Right lung (tissue), 10 donors: Measurements from ENCODE around the gene ZNF595. TPM values are rescaled to one million over a fixed set of nuclear protein-coding genes. Genes with fewer than 3 reads are reported as not detected.
"Not testable (repeated sequence)": the region's sequence is repeated elsewhere in the genome, so short reads cannot be mapped to it uniquely, and the experiment has no call there.

Experiments used
- DNase-seq, 2 donors: peaks; one replicate each; pipeline ENCODE4 v3.0.0-alpha.2; 2013
- long read RNA-seq, 8 donors: transcript quantifications; one replicate each; lab custom pipeline, GENCODE V29; 2026
- polyA plus RNA-seq, 5 donors: library from polyadenylated mRNA; unstranded; fragments of 120-200 nt; gene quantifications; one replicate each; pipeline versions ENCODE4 v1.2.1 to v1.2.3, GENCODE V29; 2013; ENCODE audit warnings: inconsistent platforms in 1 of 5, low replicate concordance in 1 of 5; ENCODE audit not compliant: insufficient read length in 5 of 5, insufficient read depth in 1 of 5

Gene ZNF595
- 10 to 100 TPM; 13.9 to 22.7 (median 18.2) TPM for polyA plus RNA-seq
- long read RNA-seq, donor 1, transcript ZNF595-202 (4 exons, 1,072 nt): minor isoform, 5 of 26 reads
- long read RNA-seq, donor 1, transcript ZNF595-205 (4 exons, 2,911 nt): minor isoform, 6 of 26 reads
- long read RNA-seq, donor 1, transcript ZNF595-201 (3 exons, 747 nt): major isoform, 14 of 26 reads
- long read RNA-seq, donor 1, partial matches to known transcripts: 0 of 26 reads
- long read RNA-seq, donor 1, other reads (novel, unspliced or antisense): 0 of 26 reads
- long read RNA-seq, donor 2, partial matches to known transcripts: 0 of 3 reads
- long read RNA-seq, donor 2, other reads (novel, unspliced or antisense): 0 of 3 reads
- long read RNA-seq, donor 3, partial matches to known transcripts: 0 of 4 reads
- long read RNA-seq, donor 3, other reads (novel, unspliced or antisense): 0 of 4 reads
- long read RNA-seq, donor 4, partial matches to known transcripts: 0 of 5 reads
- long read RNA-seq, donor 4, other reads (novel, unspliced or antisense): 0 of 5 reads
- long read RNA-seq, donor 5, partial matches to known transcripts: 8 of 16 reads
- long read RNA-seq, donor 5, other reads (novel, unspliced or antisense): 0 of 16 reads
- long read RNA-seq, donor 6, transcript ZNF595-205 (4 exons, 2,911 nt): major isoform, 5 of 10 reads
- long read RNA-seq, donor 6, partial matches to known transcripts: 0 of 10 reads
- long read RNA-seq, donor 6, other reads (novel, unspliced or antisense): 0 of 10 reads
- long read RNA-seq, donor 7, partial matches to known transcripts: 0 of 4 reads
- long read RNA-seq, donor 7, other reads (novel, unspliced or antisense): 0 of 4 reads
- long read RNA-seq, donor 8, partial matches to known transcripts: 0 of 4 reads
- long read RNA-seq, donor 8, other reads (novel, unspliced or antisense): 0 of 4 reads

DNA sequence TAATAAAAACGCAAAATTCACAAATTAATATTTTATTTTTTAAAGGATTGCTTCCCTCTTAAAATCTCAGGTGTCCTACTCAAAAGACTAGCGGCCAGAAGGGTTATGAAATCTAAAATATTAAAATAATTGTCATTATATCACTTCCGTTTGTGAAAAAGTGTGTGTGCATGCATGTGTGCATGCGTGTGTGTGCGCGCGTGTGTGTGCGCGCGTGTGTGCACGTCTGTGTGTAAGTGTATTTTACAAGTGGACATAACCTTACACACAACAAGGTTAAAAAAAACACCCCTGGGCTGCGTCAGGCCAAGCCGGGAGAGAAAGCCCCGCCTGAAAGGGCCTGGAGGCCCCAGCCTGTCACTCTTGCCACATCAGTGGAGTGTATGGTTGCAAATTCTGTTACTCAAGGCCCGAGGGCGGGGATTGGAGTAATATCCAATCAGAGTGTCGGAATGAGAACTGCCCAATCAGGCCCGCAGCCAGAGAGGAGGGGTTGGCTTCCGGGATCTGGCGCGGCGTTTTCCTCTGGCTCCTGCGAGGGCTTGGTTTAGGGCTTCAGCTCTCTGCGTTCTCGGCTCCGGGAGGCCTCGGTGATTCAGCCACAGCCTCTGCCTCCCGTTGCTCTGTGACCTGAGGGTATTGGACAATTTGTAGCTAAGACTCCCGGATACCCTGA, at the start of gene ZNF595:
Gene ZNF595 (plus strand): TSS at position 518 of the 676 bp plus-strand sequence. CDS start 168 bp downstream, outside the sequence.
- not testable (repeated sequence) for DNase-seq

DNA sequence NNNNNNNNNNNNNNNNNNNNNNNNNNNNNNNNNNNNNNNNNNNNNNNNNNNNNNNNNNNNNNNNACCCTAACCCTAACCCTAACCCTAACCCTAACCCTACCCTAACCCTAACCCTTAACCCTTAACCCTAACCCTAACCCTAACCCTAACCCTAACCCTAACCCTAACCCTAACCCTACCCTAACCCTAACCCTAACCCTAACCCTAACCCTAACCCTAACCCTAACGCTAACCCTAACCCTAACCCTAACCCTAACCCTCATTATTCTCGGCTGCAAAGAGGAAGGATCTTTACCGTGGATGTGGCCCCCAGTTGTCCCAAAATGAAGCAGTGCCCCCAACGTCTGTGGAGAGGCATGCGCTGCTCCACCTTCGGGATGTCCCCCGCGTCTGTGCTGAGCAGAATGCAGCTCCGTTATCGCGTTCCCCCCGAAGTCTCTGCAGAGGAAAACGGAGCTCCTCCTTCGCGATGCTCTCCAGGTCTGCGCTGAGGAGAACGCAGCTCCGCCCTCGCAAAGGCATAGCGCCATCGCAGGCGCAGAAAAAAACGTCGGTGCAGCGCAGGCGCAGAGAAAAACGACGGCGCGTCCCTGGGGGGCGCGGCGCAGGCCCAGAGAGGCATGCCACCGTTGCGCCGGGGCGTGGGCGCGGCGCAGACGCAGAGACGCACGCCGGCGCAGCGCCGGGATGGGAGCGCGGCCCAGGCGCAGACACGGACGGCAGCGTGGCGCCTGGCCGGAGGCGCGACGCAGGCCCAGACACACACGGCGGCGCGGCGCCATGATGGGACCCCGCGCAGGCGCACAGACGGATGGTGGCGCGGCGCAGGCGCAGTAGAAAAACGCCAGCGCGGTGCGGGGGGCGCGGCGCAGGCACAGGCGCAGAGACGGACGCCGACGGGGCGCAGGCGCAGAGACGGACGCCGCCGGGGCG, 42.9 kb upstream of the ZNF595 start:
- DNase-seq: peak; percentile 15 to 17

DNA sequence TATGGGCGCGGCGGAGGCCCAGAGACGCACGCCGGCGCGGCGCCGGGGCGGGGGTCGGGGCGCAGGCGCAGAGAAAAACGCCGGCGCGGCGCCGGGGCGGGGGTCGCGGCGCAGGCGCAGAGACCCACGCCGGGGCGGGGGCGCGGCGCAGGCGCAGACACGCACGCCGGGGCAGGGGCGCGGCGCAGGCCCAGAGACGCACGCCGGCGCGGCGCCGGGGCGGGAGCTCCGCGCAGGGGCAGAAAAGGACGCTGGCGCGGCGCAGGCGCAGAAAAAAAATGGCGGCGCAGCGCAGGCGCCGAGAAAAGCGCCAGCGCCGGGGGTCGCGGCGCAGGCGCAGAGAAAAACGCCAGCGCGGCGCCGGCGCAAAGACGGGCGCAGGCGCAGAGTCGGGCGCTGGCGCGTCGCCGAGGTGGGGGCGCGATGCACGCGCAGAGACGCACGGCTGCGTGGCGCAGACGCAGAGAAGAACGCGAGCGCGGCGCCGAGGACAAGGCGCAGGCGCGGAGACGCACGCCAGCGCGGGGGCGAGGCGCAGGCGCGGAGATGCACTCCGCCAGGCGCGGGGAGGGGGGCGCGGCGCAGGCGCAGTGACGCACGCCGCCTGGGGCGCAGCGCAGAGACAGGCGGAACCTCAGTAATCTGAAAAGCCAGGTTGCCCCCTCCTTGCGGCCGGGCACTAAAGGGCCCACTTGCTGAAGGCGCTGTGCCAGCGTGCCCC, 41.9 kb upstream of the ZNF595 start:
- not testable (repeated sequence) for DNase-seq

DNA sequence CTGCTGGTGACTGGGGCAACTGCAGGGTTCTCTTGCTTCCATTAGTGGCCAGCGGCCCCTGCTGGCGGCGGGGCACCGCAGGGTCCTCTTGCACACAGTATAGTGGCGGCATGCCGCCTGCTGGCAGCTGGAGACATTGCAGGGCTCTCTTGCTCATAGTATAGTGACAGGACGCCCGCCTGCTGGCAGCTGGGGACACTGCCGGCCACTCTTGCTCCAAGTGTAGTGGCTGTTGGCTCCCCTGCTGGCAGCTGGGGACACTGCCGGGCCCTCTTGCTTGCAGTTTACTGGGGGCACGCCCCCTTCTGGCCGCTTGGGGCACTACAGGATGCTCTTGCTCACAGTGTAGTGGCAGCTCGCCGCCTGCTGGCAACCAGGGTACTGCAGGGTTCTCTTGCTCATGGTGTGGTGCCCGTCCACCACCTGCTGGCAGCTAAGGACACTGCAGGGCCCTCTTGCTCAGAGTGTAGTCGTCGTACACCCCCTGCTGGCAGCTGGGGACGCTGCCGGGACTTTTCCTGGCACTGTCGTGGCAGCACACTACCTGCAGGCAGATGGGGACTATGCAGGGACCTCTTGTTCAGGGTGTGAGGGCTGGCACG, 41.2 kb upstream of the ZNF595 start:
- DNase-seq: not testable (repeated sequence)

DNA sequence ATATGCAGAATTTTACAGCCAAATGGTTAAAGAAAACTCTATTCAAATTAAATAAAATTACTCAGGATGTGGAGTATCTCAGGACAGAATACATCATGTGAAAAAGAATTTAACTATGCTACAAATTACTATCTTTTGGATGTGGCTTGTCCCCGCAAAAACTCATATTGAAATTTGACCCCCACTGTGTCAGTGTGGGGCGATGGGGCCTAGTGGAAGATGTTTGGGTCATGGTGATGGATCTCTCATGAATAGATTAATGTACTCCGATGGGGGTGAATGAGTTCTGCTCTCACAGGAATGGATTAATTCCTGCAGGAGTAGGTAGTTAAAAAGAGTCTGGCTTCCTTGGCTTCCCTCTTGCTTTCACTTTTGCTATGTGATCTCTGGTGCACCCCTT, 35.0 kb upstream of the ZNF595 start:
- not testable (repeated sequence) for DNase-seq

DNA sequence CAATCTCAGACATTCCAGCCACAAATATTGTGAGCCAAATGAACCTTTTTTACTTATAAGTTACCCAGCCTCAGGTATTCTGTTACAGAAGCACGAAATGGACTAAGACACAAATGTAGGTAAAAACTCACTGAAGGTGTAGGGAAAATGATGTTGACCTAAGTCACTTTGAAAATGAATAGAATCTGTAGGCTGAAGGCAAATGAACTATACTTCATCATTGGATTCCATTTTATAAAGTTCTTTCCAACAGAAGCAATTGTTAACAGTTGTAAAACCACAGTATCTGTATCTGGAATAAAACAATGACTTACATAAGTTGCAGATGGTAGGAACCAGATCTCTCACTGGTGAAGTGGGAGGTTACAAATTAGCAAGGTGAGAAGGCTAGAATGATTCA, 34.5 kb upstream of the ZNF595 start:
- not testable (repeated sequence) for DNase-seq

DNA sequence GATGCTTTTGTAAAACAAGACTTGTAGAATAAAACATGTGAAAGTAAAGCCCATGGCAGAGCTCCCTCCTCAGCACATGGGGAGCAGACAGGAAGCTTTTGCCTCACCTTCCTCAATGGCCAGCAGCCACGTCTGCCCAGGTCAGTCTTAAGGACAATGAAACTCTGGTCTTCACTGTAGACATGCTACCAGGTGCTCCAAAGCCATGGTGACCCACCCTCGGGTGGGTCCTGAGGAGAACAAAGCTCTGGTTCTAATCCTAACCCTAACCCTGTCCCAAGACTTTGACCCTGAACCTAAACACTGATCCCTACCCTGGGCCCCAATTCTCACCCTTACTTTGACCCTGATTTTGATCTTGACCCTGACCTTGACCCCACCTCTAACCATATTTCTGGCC, 30.2 kb upstream of the ZNF595 start:
- not testable (repeated sequence) for DNase-seq

DNA sequence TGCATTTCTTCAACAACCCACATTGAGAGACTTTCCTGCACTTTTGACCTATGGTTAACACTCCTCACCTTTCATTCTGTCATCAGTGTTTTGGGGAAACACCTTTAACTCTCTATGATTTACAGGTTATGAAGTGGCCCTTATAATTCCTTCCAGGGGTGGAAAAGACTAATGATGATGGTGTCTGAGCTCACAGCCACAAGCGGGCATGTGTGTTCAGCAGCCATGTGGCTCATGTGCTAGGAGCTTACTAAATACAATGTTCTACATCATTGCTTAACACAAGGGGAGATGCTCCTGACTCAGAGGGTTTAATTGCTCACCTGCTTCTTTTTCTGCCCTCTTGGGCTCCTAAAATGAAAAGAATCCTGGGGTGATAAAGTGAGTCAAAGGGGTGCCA, 28.8 kb upstream of the ZNF595 start:
- not testable (repeated sequence) for DNase-seq

DNA sequence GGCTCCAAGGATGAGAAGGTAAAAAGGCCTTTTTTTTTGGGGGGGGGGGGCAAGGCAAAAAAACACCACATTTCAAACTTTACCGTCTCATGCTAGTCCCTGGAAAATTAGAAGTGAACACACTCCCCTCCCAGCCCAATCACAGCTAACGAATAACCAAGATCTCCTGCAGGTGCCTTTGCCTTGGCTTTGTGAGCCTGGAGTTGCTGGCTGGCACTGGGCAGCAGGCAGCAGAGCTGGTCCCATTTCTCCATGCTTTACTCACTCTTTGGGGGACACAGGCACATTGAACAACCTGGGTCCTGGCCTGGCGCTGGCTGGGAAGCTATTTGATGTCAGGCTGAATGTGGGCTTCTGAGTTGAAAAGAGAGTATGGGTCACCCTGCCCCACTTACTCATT, 25.6 kb upstream of the ZNF595 start:
- not testable (repeated sequence) for DNase-seq

DNA sequence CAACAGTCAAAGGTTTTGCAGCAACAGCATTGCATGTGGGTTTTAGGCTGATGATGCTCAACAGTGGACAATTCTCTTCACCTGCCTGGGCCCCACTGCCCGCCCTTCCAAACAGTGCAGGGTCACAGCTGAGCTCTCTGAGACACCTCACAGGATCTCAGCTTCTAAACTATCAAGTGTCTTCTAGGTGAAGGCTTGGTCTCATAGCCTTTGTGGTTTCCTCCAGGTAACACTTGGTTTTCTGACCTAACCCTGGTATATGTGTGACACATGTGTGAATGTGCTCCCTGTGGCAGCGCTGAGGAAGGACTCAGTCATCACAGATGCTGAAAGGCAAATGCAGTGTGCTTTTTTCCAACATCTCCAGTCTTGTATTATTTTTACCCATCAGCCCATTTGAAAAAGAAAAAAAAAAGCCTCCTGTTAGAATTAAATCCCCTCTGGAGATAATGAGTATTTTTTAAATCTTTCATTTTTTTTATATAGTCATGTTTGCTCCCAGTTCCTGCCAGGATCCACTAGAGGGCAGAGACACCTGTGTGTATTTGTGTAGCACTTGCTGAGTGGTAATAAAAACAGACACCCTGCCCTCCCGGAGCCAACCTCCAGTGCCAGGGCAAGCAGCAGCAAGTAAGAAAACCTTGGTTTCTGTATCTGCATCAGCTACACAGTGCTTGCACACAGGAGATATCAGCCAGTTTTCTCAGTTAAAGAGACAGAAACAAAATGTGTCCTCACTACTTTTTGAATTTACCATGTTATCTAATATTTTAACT, 24.2 kb upstream of the ZNF595 start:
- not testable (repeated sequence) for DNase-seq

DNA sequence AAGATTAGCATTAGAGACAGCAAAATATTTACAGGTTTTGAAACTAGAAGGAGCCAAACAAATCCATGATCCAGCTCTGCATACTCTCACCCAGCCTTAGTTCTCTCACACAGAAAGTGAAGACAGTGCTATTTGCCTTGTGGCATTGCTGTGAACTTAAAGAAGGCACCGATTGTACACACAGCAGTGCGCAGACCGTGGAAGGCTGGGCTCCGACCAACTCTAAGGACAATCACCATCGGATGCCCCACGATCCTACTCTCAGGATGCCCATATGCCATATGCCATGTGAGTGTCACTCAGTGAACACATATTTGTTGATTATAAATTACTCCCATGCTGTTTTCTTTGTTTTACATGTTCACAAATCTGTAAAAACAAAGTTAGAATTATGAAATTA, 19.8 kb upstream of the ZNF595 start:
- not testable (repeated sequence) for DNase-seq

DNA sequence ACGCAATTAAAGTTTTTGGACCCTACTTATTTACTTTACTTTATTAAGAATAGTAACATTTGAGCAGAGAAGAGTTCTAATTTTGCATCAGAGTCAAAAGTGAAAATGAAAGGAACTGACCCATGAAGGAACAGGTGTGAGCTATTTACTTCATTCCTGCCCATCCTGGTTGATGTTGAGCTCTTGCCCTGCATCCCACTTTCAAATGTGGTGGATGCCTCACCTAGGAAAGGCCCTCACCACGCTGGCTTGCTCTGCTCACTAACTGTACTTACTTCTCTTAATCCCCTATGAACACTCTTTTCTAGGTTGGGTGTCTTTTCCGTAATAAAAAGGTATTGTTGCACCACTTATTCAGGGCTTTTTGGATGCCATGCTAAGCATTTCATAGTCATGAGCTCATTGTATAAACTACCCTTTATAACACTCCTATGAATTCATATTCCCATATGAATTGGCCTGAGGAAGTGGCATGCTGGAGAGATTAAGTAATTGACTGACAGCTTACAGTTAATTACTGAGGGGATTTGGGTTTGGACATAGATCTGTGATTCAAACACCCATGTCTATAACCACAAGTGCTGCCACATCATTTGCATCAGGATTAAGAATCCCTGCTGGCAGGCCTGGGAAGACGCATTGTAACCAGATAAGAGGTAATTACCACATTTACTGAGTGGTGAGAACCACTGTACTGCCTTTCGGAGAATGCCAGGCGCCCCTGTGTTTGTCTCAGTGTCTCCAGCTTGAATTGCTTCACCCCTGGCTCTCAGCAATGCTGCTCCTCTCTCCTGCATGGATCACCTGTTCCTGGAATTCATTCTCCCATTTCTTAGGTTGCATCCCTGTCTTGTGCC, 16.3 kb upstream of the ZNF595 start:
- not testable (repeated sequence) for DNase-seq

DNA sequence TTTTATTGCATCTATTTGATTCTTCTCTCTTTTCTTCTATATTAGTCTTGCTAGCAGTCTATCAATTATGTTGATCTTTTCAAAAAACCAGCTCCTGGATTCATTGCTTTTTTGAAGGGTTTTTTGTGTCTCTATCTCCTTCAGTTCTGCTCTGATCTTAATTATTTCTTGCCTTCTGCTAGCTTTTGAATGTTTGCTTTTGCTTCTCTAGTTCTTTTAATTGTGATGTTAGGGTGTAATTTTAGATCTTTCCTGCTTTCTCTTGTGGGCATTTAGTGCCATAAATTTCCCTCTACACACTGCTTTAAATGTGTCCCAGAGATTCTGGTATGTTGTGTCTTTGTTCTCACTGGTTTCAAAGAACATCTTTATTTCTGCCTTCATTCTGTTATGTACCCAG, 14.9 kb upstream of the ZNF595 start:
- DNase-seq: not testable (repeated sequence)

DNA sequence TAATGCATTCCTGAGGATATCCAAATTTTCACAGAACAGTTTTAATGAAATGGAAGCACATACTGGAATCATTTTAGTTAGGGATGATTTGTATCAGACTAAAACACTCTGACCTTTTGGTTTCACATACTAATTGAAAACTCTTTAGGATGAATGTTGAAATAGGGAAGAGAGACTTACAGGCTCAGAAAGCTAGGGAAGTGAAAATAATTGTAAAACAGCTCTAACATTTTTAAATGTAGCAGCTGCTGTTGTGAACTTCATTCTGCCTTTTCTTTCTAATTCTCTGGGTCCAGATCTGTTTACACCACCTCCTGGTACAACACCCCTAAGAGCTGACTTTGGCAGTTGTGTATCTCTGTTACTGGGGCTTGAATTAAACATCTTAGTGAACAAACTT, 9.7 kb upstream of the ZNF595 start:
- not testable (repeated sequence) for DNase-seq

DNA sequence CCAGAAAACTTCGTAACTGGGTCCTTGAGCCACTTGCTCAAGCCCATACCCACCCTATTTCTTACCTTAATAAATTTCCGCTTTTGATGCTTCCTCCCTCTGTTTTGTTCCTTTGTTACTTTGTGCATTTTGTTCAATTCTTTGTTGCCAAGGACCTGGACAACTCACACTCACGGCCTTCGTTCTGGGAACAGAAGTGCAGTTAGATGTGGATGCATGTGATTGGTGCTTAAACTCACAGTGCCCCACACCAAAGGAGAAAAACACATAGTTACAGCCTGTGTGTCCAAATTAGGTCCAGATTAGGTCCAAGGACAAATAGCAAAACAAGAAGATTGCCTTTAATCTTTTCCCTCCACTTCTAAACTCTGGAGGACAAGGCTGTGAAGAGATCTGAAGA, 1.9 kb upstream of the ZNF595 start:
- DNase-seq: not testable (repeated sequence)

DNA sequence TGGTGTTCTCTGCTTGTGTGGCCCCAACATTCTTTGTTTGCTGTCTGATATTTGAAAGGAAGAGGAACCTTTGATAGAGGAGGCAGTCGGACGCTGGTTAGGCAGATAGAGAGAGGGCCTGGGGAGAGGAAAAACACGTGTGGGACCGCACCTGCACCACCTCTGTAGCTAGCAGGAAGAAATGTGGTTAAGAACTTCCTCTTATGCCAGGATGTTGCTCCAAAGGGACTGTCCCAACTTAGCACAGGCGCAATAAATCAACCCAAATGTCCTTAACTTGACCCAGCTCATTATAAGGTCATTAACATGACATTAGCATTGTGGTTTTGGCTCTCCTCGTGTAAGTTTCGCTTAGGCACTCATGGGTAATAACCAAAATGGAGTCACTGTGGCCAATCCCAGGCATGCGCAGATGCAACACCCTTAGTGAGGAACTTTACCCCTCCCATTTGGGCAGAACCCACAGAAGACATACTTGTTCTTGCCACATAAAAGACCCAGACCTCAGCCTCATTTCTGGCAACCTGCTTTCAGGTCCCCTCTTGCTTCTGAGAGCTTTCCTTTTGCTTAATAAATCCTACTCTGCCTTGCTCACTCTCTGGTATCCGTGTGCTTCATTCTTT, 1.4 kb upstream of the ZNF595 start:
- DNase-seq: not testable (repeated sequence)

DNA sequence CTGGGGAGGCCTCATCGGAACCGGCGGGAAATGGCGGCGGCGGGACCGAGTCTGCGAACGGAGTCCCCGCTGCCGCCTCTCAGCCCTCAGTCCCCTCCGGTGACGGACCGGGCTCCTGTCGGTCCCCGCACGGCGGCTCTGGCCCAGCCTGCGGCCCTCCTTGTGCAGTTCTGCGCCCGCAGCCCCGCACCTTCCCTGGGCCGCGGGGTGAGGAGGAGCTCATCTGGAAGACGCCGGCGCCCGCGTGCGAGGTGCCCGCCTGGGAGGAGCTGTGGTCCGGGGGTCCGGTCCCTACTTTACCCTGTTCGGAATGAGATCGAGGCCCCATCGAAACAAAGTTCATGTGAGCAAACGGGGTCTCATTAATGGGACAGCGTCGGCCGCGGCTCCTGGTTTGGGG, 400 bp downstream of the ZNF595 start:
- not testable (repeated sequence) for DNase-seq
